ENCODE results near the gene PPM1H. TPM values are rescaled to one million over a fixed set of nuclear protein-coding genes. Genes with fewer than 3 reads are reported as not detected.

PPM1H gene
- total RNA-seq, 1 donor from 2014 or later, result 0.79 TPM

DNA sequence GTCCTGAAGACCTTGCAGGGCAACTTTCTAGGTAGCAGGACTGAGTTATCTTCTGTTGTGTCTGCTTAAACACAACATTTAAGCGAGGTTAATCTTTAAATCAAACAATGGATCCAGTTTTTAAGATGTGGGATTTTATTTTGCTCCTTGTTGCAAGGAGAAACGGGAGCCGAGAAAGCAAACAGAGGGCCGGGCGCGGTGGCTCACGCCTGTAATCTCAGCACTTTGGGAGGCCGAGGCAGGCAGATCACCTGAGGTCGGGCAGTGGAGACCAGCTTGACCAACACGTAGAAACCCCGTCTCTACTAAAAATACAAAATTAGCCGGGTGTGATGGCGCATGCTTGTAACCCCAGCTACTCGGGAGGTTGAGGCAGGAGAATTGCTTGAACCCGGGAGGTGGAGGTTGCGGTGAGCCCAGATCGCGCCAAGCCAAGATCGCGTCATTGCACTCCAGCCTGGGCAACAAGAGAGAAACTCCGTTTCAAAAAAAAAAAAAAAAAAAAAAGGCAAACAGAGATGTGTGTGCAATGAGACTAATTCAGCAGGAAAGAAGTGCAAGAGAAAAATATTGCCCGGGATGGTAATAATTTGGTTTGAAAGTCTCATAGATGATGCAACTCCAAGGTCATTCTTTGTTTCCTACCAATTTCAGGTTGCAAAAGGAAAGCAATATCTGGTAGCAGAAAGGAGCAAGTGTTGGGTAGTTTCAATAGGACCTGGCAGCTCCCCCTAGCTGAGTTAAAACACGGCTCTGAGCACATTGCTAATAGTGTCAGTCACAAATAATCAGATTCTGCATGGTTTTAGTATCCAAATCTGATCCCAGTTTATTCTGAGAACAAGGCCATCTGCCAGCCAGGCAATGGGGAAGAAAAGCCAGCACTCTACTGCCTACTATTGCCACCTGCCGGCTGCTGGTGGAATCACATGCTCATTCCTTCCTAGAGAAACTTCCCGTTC lies 141.4 kb downstream of the PPM1H start:
- DNase-seq (ENCODE audit: low read depth) (peak; percentile 66), FAIRE-seq (no peak)
- H3K27me3 ChIP-seq (ENCODE audit: control insufficient read depth, insufficient read depth, low read length), result no peaks in the 10 kb centered on the region
- TF ChIP-seq CTCF (IDR thresholded peaks at IDR 0.05; ENCODE audit: insufficient read depth, low read length, severe bottlenecking), result peak; percentile 89
- H3K4me3 ChIP-seq (ENCODE audit: low read depth, low read length), result no peak overlapping the region
- H3K36me3 ChIP-seq (ENCODE audit: control insufficient read depth, insufficient read depth, low read length), result no peaks in the 10 kb centered on the region

- Histone ChIP-seq H3K4me3 (ENCODE audit: low read depth, low read length) (no peak overlapping the region), H3K27me3 (ENCODE audit: control insufficient read depth, insufficient read depth, low read length) (no peaks in the 10 kb centered on the region), H3K36me3 (ENCODE audit: control insufficient read depth, insufficient read depth, low read length) (no peaks in the 10 kb centered on the region)
- DNase-seq (ENCODE audit: low read depth) (no peak), FAIRE-seq (no peak)
- TF ChIP-seq CTCF (IDR thresholded peaks at IDR 0.05; ENCODE audit: insufficient read depth, low read length, severe bottlenecking), result no peak
Measured at GRCh38 chr12:62792236-62792870, 142.6 kb downstream of the PPM1H start.

GRCh38 chr12:62789851-62790250 lies 145.1 kb downstream of the PPM1H start:
- no peak for TF ChIP-seq CTCF (IDR thresholded peaks at IDR 0.05; ENCODE audit: insufficient read depth, low read length, severe bottlenecking)
- no peak for DNase-seq (ENCODE audit: low read depth)
- Histone ChIP-seq H3K4me3 (ENCODE audit: low read depth, low read length) (no peak overlapping the region), H3K36me3 (ENCODE audit: control insufficient read depth, insufficient read depth, low read length) (no peaks in the 10 kb centered on the region), H3K27me3 (ENCODE audit: control insufficient read depth, insufficient read depth, low read length) (no peaks in the 10 kb centered on the region)
- no peak for FAIRE-seq

GRCh38 chr12:62787611-62788010 lies 147.3 kb downstream of the PPM1H start:
- TF ChIP-seq CTCF (IDR thresholded peaks at IDR 0.05; ENCODE audit: insufficient read depth, low read length, severe bottlenecking), result no peak
- no peaks in the 10 kb centered on the region for H3K36me3 ChIP-seq (ENCODE audit: control insufficient read depth, insufficient read depth, low read length)
- DNase-seq (ENCODE audit: low read depth) (no peak), FAIRE-seq (no peak)
- H3K4me3 ChIP-seq (ENCODE audit: low read depth, low read length), result no peak overlapping the region
- no peaks in the 10 kb centered on the region for H3K27me3 ChIP-seq (ENCODE audit: control insufficient read depth, insufficient read depth, low read length)

DNA sequence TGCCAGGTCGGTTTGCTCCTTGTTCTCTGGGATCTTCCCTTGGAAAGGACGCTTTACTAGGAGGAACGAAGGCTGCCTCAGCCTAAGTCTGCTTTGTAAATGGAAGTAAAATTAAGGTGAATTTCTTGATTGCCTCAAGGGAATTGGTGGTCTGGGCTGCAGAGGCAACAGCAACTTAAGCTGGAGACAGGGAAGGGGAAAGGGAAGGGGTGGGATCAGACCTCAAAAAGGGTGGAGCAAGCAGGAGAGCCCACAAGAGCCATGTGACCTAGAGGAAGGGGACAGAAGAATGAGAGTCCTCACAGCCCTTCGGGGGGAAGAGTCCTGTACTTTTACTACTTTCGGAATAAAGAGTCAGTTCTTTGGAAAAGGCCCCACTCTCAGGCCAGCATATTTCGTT lies 147.9 kb downstream of the PPM1H start:
- DNase-seq (ENCODE audit: low read depth) (no peak), FAIRE-seq (no peak)
- no peaks in the 10 kb centered on the region for H3K36me3 ChIP-seq (ENCODE audit: control insufficient read depth, insufficient read depth, low read length)
- TF ChIP-seq CTCF (IDR thresholded peaks at IDR 0.05; ENCODE audit: insufficient read depth, low read length, severe bottlenecking), result no peak
- H3K27me3 ChIP-seq (ENCODE audit: control insufficient read depth, insufficient read depth, low read length), result no peaks in the 10 kb centered on the region
- H3K4me3 ChIP-seq (ENCODE audit: low read depth, low read length), result no peak overlapping the region
